NCI-H1105 treated with DMSO at 0.1 percent for 48 hours (cell line): ENCODE data around the gene ATXN1.
A peak's percentile ranks its signal among the peaks of the same experiment; 100 is the strongest.

Source experiments
- DNase-seq: peaks from one replicate; lab custom pipeline; 2025; lab: John Stamatoyannopoulos, UW

The ATXN1 gene

GRCh38 chr6:16762268-16762549 lies 949 bp upstream of the ATXN1 start:
- DNase-seq, result peak; percentile 65

GRCh38 chr6:16761471-16762267 lies 409 bp upstream of the ATXN1 start:
- DNase-seq, result peak; percentile 76

- DNase-seq, result peak; percentile 50
Observed at GRCh38 chr6:16759646-16760515, 1.4 kb downstream of the ATXN1 start.

GRCh38 chr6:16759181-16759645 lies 2.0 kb downstream of the ATXN1 start:
- no peak for DNase-seq

- peak; percentile 87 for DNase-seq
Observed at GRCh38 chr6:16758163-16758975, 2.9 kb downstream of the ATXN1 start.

- no peak for DNase-seq
Observed at GRCh38 chr6:16757332-16757731, 3.9 kb downstream of the ATXN1 start.

GRCh38 chr6:16756660-16757255 lies 4.5 kb downstream of the ATXN1 start:
- DNase-seq, result no peak

- DNase-seq, result no peak
Observed at GRCh38 chr6:16755544-16755943, 5.7 kb downstream of the ATXN1 start.

- DNase-seq, result no peak
Observed at GRCh38 chr6:16754876-16755275, 6.4 kb downstream of the ATXN1 start.

GRCh38 chr6:16754274-16754673 lies 7.0 kb downstream of the ATXN1 start:
- DNase-seq, result no peak

GRCh38 chr6:16753341-16753740 lies 7.9 kb downstream of the ATXN1 start:
- DNase-seq, result no peak

GRCh38 chr6:16752206-16752866 lies 8.9 kb downstream of the ATXN1 start:
- no peak for DNase-seq

- no peak for DNase-seq
Observed at GRCh38 chr6:16751251-16751946, 9.9 kb downstream of the ATXN1 start.

- DNase-seq, result no peak
Observed at GRCh38 chr6:16750566-16750965, 10.7 kb downstream of the ATXN1 start.

- DNase-seq, result no peak
Observed at GRCh38 chr6:16749516-16750485, 11.5 kb downstream of the ATXN1 start.

GRCh38 chr6:16748025-16748319 lies 13.3 kb downstream of the ATXN1 start:
- no peak for DNase-seq

GRCh38 chr6:16747232-16748024 lies 13.8 kb downstream of the ATXN1 start:
- no peak for DNase-seq

- no peak for DNase-seq
Observed at GRCh38 chr6:16746812-16747211, 14.4 kb downstream of the ATXN1 start.

GRCh38 chr6:16746401-16746800 lies 14.9 kb downstream of the ATXN1 start:
- no peak for DNase-seq
